ENCODE data around the gene SMAP1.

SMAP1 gene

DNA sequence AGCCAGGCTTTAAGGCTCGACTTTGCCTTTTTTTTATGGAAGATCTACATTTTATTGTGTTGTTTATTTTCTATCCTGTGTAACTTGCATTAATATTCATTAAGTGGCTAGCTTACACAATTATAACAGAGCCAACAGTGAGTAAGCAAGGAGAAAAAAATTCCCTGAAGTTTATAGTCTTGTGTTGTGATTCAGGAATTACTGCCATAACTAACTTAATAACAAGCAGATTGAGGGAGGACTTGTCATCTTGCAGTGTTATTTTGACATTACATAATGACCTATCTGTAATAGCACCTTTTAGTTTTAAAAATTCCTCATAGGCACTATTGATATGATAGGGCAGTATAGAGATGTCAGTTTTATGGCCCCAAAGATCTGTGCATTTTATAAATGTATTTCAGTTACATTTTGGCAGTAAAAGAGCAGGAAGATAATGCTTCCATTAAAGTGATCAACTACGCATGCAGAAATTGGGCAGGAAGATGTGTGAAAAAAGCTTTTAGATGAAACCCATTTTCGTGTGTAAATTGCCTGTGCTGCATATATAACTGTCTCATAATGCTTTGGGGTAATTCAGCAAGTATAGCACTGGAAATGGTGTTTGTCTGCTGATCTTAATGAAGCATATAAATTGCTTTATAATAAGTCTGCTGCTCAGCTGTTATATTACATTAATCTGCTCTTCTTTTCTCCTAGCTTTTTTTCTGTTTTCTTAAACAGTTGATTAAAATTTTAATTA, 123.0 kb downstream of the SMAP1 start:
- H3K4me3 ChIP-seq (ENCODE audit: low read depth, low read length): no peak overlapping the region

DNA sequence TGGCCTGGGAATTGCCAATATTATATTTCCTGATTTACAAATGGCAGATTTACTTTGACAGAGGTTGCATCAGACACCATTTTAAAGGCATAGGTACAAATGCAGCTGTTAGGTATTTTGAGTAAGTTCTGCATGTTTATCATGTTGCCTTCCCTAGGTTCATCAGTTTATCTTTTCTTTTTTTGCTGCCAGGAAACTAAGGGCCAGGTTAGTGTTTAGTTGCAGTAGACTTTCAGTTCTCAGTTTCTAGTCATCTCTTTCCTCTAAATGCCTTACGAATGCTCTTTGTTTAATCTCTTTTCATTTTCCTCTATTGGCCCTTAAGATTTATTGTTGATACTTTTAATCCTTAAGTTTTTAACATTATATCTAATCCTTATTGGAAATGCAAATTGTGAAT, 129.9 kb downstream of the SMAP1 start:
- DNase-seq: no peak
- no peak overlapping the region for H3K27ac ChIP-seq
- TF ChIP-seq, protein P1, sequence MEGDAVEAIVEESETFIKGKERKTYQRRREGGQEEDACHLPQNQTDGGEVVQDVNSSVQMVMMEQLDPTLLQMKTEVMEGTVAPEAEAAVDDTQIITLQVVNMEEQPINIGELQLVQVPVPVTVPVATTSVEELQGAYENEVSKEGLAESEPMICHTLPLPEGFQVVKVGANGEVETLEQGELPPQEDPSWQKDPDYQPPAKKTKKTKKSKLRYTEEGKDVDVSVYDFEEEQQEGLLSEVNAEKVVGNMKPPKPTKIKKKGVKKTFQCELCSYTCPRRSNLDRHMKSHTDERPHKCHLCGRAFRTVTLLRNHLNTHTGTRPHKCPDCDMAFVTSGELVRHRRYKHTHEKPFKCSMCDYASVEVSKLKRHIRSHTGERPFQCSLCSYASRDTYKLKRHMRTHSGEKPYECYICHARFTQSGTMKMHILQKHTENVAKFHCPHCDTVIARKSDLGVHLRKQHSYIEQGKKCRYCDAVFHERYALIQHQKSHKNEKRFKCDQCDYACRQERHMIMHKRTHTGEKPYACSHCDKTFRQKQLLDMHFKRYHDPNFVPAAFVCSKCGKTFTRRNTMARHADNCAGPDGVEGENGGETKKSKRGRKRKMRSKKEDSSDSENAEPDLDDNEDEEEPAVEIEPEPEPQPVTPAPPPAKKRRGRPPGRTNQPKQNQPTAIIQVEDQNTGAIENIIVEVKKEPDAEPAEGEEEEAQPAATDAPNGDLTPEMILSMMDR (IDR thresholded peaks at IDR 0.05; ENCODE audit: low read depth, low read length): no peak

More for the DNA sequence above, 123.0 kb downstream of the SMAP1 start:
- DNase-seq: no peak
- H3K9me3 ChIP-seq (ENCODE audit: severe bottlenecking): no peaks in the 10 kb centered on the region
- H3K27ac ChIP-seq: no peak overlapping the region
- no peaks in the 10 kb centered on the region for H3K27me3 ChIP-seq (ENCODE audit: insufficient read depth, low read depth, severe bottlenecking)
- no peaks in the 10 kb centered on the region for H3K36me3 ChIP-seq
- TF ChIP-seq, protein P1 (IDR thresholded peaks at IDR 0.05; ENCODE audit: low read depth, low read length): no peak

DNA sequence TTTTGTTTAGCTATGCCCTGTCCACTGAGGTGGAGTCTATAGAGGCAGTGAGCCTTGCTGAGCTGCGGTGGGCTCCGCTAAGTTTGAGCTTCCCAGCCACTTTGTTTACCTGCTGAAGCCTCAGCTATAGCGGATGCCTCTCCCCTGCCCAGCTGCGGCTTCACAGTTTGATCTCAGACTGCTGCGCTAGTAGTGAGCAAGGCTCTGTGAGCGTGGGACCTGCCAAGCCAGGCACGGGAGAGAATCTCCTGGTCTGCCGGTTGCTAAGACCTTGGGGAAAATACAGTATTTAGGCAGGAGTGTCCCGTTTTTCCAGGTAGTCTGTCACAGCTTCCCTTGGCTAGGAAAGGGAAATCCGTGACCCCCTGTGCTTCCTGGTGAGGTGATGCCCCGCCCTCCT, 138.4 kb downstream of the SMAP1 start:
- Histone ChIP-seq H3K27ac (no peak overlapping the region), H3K4me3 (ENCODE audit: low read depth, low read length) (no peak overlapping the region), H3K36me3 (no peaks in the 10 kb centered on the region; the same call in 1 of the 2 replicates), H3K9me3 (ENCODE audit: severe bottlenecking) (no peaks in the 10 kb centered on the region), H3K27me3 (ENCODE audit: insufficient read depth, low read depth, severe bottlenecking) (no peaks in the 10 kb centered on the region)
- TF ChIP-seq, protein P1 (IDR thresholded peaks at IDR 0.05; ENCODE audit: low read depth, low read length): no peak
- no peak for DNase-seq

More for the DNA sequence above, 129.9 kb downstream of the SMAP1 start:
- H3K4me3 ChIP-seq (ENCODE audit: low read depth, low read length): no peak overlapping the region
- H3K36me3 ChIP-seq: no peaks in the 10 kb centered on the region
- no peaks in the 10 kb centered on the region for H3K27me3 ChIP-seq (ENCODE audit: insufficient read depth, low read depth, severe bottlenecking)
- H3K9me3 ChIP-seq (ENCODE audit: severe bottlenecking): no peaks in the 10 kb centered on the region

DNA sequence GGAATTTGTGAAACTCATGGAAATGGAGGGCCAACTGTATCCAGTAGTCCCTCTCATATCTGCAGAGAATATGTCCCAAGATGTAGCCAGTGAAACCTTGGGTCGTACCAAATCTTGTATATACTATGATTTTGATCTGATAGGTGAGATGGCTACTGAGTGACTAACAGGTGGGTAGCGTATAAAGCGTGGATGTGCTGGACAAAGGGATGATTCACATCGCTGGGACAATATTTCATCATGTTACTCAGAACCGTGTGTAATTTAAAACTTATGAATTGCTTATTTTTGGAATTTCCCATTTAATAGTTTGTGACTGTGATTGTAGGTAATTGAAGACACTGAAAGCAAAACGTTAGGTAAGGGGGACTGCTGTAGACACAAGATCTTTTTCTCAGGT, 144.1 kb downstream of the SMAP1 start:
- Histone ChIP-seq H3K4me3 (ENCODE audit: low read depth, low read length) (no peak overlapping the region), H3K36me3 (no peaks in the 10 kb centered on the region; the same call in 1 of the 2 replicates), H3K27me3 (ENCODE audit: insufficient read depth, low read depth, severe bottlenecking) (no peaks in the 10 kb centered on the region), H3K9me3 (ENCODE audit: severe bottlenecking) (no peaks in the 10 kb centered on the region), H3K27ac (no peak overlapping the region)
- no peak for DNase-seq
- TF ChIP-seq, protein P1 (IDR thresholded peaks at IDR 0.05; ENCODE audit: low read depth, low read length): no peak

DNA sequence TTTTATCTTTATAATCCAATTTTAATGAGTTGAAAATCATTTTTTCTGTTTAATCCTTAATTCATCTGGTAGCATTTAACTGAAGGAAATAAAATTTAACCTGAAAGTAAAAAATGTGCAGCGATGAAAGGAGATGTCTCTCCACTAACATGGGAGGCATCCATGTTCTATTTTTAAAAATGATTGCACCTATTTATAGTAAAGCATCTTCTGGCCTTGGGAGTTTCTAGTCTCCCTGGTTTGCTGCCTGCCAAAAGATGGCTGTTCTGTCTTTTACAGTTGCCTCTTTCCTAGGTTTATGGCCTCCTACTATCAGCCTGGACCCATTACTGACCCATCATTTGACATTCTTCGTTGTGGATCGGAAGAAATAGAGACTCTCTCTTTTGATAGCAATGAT, 146.2 kb downstream of the SMAP1 start:
- no peak for DNase-seq
- TF ChIP-seq, protein P1 (IDR thresholded peaks at IDR 0.05; ENCODE audit: low read depth, low read length): no peak
- Histone ChIP-seq H3K4me3 (ENCODE audit: low read depth, low read length) (no peak overlapping the region), H3K9me3 (ENCODE audit: severe bottlenecking) (no peaks in the 10 kb centered on the region), H3K27ac (no peak overlapping the region), H3K27me3 (ENCODE audit: insufficient read depth, low read depth, severe bottlenecking) (no peaks in the 10 kb centered on the region), H3K36me3 (no peaks in the 10 kb centered on the region; the same call in 1 of the 2 replicates)

DNA sequence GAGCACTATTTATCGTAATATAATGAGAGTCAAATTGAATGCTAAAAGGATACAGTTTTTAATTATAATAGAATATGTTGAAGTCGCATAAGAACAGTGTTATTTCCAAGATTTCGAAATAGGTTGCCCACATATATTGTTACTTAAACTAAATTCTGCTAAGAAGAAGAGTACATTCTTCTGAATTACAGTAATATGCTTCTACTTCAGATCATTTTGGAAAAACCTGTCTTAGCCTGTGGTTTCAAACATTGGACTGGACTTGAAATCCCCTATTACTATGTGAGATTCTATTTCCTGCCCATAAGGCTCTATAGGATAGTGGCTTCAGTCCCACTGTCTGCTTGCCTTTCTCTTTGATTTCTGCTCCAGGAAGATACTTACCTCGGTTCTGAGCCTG, 152.0 kb downstream of the SMAP1 start:
- TF ChIP-seq, protein P1 (IDR thresholded peaks at IDR 0.05; ENCODE audit: low read depth, low read length): no peak
- no peak for DNase-seq
- Histone ChIP-seq H3K27me3 (ENCODE audit: insufficient read depth, low read depth, severe bottlenecking) (no peaks in the 10 kb centered on the region), H3K9me3 (ENCODE audit: severe bottlenecking) (no peaks in the 10 kb centered on the region), H3K27ac (no peak overlapping the region), H3K4me3 (ENCODE audit: low read depth, low read length) (no peak overlapping the region), H3K36me3 (no peaks in the 10 kb centered on the region)

Data from WERI-Rb-1 (cell line).